GM21717 (cell line): ENCODE data around the gene DICER1.

ENCODE experiments used
- ATAC-seq: cut with Tn5 transposase; IDR thresholded peaks from one replicate; pipeline ENCODE4 v1.9.1; 2021; ENCODE audit warnings: mild to moderate bottlenecking, moderate library complexity; ENCODE audit not compliant: unreplicated experiment

DICER1 gene

GRCh38 chr14:95062946-95063345 lies 94.4 kb downstream of the DICER1 start:
- no peak for ATAC-seq

- ATAC-seq, result no peak
Observed at GRCh38 chr14:95062220-95062619, 95.1 kb downstream of the DICER1 start.

- ATAC-seq, result no peak
Observed at GRCh38 chr14:95061317-95062093, 95.8 kb downstream of the DICER1 start.

- no peak for ATAC-seq
Observed at GRCh38 chr14:95059126-95059525, 98.2 kb downstream of the DICER1 start.

- ATAC-seq, result no peak
Observed at GRCh38 chr14:95058491-95058890, 98.8 kb downstream of the DICER1 start.

- ATAC-seq, result no peak
Observed at GRCh38 chr14:95057851-95058250, 99.5 kb downstream of the DICER1 start.

- no peak for ATAC-seq
Observed at GRCh38 chr14:95057147-95057546, 100.2 kb downstream of the DICER1 start.

- no peak for ATAC-seq
Observed at GRCh38 chr14:95056476-95056875, 100.9 kb downstream of the DICER1 start.

- ATAC-seq, result no peak
Observed at GRCh38 chr14:95055318-95055717, 102.0 kb downstream of the DICER1 start.

- ATAC-seq, result no peak
Observed at GRCh38 chr14:95054346-95055280, 102.7 kb downstream of the DICER1 start.

GRCh38 chr14:95052016-95052585 lies 105.2 kb downstream of the DICER1 start:
- ATAC-seq, result no peak

GRCh38 chr14:95049952-95050351 lies 107.4 kb downstream of the DICER1 start:
- no peak for ATAC-seq

GRCh38 chr14:95048771-95049312 lies 108.5 kb downstream of the DICER1 start:
- no peak for ATAC-seq

- ATAC-seq, result no peak
Observed at GRCh38 chr14:95047754-95048153, 109.6 kb downstream of the DICER1 start.

GRCh38 chr14:95046711-95047681 lies 110.3 kb downstream of the DICER1 start:
- ATAC-seq, result no peak

GRCh38 chr14:95045836-95046430 lies 111.4 kb downstream of the DICER1 start:
- no peak for ATAC-seq

- ATAC-seq, result no peak
Observed at GRCh38 chr14:95045106-95045701, 112.1 kb downstream of the DICER1 start.

GRCh38 chr14:95044463-95045105 lies 112.7 kb downstream of the DICER1 start:
- no peak for ATAC-seq
